Measurements from ENCODE around the gene OMP.

Gene OMP

DNA sequence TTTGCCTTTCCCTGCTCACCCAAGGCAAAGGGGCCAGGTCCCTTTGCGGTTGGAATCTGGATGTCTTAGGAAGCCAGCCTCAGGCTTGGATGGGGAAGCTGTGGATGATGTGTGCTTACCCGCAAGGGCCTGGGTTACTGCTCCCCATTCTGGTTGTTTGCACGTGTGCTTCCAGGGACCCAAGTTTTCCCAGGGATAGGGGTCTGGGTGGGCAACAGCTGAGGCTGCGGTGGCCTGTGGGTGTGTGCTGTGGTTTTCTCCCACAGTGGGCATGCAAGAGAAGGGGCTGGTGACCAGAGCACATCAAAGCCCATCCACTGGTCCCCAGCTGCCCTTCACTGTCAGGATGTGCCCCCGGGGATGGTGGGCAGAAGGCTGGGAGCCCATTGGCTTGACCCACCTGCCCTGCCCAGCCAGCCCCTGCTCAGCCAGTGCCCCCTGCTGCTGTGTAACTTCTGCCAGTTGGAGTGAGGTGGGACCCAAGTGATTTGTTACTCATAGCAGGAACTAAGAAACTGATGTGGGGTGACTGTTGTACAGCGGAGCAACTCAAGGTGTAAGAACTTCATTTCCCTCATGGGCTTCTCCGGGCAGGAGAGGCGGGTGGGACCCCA, 32.6 kb upstream of the OMP start:
- no peak for DNase-seq

DNA sequence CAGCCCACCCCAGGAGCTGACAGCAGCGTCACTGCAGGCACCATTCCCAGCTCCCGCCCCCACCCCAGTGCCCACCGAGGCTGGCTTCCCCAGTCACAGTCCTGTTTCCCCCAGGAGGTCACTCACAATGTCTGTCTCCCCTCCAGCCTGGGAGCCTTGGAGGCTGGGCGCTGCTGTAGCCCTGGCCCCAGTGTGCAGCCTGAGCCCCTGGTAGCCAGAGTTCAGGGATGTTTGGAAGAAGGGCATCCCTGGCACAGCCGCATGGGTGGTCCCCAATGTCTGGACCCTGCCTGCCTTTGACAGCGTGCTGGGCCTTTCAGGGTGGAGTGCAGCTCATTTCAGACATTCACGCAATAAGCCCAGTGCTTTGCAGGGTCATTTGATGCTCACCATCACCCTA, 31.6 kb upstream of the OMP start:
- no peak for DNase-seq

DNA sequence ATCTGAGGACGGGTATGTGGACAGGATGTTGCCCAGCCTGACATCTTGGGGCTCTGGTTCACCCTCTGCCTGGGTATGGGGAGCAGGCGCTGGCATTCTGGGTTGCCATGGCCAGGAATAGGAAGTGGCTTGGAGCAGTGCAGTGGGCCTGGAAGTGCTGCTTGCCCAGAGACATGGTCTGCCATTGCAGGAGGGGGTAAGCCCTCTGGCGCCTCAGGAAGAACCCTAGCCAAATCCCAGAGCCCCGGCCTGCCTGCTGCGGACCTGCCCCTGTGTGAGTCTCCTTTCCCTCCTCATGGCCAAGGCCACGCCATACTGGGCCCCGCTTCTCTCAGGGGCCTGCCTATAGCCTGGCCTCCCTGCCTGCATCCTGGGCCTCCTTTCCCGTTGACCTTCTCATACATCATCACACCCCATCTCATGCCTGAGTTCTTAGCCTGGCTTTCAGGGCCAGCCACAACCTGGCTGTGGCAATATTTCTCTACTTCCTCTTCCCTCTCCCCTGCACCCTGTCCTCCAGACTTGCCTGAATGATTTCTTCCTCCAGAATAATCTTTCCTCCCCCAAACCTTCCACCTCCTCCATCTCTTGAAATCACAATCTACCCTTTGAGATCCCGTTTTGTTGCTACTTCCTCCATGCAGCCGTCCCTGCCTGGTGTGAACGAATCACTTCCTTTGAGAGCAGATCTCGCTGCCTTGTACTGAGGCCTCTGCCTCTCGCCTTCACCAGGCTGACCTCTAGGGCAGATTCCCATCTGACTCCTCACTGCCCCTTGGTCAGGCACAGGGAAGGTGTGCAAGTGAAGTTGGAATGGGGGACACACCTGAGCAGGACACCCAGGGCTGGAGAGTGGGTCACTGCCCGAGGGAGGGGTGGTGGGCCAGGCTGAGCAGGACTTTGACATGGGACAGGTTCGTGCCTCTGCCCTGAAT, 30.7 kb upstream of the OMP start:
- no peak for DNase-seq

DNA sequence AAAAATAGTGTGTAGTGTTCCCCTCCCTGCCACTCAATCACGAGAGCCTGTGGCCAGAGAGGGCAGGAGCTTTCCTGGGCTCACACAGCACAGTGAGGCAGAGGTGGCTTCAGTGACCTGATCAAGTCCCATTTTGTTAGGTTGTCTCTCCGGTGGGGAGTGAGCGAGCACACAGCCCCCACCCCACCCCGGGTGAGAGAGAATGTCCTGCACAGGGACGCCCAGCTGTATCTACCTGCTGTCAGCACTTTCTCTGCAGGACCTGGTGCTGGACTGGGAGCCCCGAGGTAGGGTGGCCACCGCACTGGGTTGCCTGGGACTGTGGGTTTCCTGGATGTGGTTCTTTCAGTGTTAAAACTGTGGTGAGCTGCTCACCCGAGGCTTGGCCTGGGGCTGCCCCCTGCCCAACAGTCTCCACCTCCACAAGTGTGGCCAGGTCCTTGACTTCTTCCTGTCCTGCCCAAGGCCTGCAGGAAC, 29.8 kb upstream of the OMP start:
- DNase-seq, result no peak

DNA sequence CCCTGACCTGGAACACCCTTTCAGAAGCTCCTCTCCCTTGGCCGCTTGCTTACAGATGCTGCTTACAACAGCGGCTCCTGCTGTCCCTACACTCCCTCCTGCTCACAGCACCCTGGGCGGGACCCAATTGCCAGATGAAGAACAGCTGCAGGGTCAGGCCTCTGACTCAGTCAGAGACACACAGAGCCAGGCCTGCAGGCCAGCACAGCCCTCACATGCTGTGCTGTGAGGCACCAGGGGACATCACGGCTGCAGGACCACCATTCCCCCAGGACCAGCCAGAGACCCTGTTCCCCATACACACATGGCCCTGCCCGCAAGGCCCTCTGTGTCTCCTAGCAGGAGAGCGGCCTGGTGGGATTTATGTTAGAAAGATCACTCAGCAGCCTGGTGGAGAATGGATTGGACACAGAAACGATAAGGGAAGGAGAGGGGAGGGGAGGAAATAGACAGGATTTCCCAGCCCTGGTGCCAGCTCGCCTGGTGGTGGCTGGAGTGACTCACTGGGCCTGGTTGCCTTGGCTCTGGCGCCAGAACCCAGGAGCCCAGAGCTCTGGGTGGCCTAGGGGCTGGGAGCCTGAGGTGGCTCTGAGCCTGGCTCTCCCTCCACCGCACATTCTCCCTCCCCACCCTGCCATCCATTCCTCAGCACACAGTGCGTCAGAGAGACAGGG, 29.2 kb upstream of the OMP start:
- DNase-seq, result no peak

DNA sequence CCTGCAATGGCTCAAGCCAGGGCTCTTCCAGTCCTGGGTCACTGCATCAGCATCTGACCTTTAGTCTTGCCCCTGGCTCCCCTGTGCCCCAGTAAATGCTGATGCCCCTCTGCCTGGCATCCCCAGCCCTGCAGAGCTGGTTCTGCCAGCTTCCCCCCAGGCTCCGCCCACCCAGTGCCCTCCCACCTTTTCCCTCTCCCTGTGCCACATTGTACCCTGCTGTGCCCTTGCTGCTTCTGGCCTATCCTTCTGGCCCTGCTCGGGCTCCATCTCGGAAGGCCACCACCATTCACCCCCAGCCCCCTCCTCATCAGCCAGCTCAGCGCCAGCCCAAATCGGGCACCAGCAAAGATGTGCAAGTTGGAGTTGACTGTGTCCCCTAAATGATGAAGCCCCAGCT, 28.4 kb upstream of the OMP start:
- DNase-seq, result no peak

DNA sequence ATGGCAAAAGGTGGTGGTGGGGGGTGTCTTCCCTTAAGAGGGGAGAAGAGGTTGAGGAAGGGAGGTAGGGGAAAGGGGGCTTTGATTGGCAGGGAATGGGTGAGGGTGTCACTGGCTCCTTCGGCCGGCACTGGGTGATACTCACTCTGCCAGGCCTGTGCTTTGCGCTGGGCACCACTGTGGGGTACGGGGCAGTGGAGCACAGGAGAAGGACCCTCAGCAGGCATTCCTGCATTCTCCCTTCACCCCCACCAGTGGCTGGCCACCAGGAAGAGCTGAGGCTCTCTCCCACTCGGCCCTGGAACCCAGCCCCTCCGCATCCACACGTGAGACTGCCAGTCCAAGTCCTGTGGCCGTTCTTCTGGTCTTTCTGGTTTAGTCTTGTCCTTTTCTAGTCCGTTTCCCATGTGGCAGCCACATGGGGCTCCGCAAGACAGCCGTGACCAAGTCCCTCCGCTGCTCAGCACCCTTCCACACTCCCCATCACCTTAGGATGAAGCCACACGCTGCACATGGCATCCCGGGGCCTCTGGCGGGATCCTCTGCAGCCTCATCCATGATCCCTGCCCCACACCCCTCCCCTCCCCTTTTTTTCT, 27.9 kb upstream of the OMP start:
- no peak for DNase-seq

DNA sequence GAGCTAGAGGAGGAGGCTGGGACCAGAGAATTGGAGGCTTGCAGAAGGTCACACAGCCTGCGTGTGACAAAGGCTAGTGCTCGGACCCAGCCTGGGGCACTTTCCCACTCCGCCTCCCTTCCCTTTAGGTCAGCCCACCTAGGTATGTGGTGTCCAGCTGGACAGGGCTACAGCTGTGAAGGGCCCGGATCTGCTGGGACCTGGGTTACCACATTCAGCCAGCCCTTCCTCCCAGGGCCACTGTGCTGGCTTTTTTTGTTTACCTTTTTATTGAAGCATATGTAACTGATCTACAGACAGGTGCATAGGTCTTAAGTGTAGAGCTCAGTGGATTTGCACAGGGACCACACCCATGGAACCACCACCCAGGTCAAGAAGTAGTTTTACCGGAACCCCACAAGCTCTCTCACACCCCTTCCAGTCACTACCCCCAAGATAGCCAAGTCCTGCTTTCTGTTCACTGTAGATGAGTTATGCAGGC, 27.2 kb upstream of the OMP start:
- DNase-seq, result no peak

DNA sequence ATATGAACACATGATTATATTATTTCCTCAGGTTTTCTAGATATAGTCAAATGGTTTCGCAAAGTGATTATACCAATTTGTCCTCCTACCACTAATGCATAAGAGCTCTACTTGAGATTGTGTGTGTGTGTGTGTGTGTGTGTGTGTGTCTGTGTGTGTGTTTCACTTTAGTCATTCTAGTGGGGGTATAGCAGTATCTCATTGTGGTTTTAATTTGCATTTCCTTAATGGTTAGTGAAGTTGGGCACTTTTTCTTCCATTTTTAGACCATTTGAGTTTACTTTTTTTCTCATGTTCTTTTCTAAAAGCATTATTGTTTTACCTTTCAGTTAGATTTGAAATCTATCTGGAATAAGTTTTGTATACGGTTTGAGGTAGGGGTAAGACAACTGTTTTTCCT, 23.0 kb upstream of the OMP start:
- DNase-seq, result no peak

DNA sequence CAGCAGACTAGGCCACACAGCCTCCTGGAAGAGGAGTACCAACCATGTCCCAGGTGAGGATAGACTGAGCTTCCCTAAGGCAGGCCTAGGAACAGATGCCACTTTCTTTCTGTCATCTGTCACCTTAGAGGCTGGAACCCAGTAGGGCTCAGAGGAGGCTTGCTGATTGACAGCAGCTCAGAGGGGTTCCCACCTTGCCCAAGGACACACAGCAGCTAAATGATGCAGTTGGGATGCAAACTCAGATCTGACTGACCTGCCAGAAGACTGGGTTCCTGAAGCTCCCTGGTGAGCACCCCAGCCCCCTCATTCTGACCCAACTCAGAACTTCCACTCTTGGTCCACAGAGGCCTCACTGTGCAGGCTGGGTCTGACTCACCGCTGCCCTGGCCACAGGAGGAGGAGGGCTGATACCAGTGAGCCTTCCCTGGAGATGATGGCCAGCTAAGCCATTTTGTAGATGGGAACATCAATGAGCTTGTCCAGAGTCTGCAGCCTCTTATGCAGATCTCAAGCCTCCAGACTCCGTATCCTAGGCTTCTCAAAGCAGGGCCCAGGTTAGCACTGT, 21.9 kb upstream of the OMP start:
- no peak for DNase-seq

DNA sequence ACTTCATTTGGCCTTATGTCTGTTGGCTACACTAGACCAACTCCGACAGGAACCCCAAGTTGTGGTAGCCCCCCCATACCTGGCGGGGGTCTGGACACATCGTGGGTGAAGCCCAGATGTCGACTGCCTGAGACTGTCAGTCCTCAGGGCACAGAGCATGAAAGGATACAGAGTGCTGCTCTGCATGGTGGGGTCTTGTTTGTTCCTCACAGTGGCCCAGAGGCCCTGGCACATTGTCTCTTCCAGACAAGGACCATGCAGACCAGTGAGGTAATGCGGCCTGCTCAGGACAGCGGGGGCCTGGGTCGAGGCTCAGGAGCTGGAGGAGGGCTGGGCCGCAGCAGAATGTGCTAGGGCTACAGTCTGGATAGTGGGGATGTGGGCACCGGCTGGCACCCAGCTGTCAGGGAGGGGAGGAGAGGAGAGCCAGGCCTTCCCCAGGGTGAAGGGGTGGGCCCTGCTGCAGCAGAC, 21.2 kb upstream of the OMP start:
- DNase-seq, result no peak

DNA sequence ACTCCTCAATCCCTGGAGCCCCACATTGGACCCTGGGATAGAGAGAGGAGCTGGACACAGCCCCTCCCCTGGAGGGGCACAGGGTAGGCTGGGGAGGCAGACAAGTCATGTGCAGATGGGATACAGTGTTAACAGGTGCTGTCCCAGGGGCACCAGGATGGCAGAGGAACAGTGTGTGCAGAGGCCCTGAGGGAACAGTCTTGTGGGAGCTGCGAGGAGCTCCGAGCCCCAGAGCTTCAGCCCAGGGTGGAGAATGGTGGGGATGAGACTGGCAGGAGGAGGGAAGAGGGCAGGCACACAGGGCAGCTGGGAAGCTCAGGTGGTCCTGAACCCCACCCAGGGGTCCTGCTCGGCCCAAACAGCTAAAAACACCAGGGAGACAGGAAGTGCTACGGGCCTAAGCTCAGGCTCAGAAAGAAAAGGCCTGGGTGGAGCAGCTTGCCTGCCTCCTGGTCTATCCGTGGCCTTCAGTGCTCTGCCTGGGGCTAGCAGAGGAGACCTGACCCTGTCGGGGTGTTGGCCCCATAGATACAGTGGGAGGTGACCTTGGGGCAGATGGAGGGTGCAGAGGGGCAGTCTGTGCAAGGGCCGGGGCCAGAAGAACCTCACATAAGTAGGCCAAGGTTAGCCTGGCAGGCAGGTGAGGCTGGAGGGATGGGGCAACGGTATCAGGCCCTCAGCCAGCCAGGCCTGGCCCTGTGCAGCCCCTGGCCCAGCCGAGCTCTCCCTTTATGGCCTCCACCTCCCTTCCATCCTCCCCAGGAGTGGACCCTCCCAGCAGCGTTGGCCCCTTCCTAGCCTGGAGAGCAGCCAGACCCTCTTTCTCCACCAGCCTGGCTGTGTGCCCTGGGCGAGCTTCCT, 20.4 kb upstream of the OMP start:
- DNase-seq, result no peak

DNA sequence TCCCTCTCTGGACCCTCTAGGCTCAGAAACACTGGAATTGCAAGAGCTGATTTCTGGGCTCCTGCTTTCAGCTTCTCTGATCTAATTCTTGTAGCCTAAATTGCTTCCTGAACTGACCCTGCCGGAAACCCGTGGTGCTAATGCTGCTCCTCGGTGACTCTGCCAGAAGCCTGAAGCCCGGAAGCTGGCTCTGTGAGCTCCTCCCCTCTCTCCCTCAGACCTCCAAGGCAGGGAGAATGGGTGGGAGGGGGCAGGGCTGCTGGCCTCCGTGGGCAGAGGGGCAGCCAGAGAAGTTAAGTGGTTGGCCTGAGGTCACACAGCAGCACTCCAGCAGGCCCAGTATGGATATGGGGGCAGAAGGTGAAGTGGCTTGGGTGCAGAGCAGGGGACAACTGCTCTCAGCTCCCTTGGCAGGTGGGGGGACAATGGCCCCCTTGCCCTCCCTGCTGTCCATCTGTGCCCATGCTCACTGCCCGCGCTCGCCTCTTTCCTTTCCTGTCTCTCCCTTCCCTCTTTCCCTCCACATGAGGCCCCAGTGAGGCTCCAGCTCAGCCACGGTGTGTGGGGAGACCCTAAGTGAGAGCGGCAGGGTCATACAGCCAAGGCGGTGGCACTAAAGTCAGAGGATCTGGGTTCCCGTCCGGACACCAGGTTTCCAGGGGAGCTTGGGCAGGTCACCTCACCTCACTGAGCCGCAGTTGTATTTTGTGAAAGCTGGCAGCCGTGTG, 19.6 kb upstream of the OMP start:
- DNase-seq, result peak; percentile 58

DNA sequence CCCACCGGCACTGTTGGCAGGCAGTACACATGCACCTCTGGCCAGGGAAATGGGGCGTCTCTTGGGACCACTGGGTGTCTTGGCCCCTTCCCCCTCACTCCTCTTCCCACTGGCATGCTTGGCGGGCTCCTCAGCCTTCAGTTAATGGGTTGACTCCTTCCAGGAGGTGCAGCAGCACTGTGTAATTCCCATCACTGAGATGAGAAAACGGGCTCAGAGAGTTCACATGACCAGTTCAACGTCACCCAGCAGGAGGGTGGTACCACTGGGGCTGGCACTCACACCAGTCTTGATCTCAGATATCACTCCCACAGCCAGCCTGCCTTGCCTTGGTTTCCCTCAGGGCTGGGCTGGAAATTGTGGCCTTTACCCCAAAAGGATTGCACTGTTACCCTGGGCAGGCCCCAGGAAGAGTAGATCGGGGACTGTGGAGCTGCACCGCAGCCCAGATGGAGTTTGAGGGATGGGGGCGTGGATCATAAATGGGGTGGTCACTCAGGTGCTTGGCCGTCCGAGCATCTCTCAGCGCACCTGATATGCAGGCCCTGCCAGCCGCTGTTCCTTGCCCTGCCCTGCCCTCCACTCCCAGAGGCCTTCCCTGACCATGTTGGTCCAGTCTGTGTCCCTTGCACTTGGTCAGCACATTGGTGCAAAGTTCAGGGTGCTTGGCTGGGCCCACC, 18.9 kb upstream of the OMP start:
- DNase-seq, result no peak

DNA sequence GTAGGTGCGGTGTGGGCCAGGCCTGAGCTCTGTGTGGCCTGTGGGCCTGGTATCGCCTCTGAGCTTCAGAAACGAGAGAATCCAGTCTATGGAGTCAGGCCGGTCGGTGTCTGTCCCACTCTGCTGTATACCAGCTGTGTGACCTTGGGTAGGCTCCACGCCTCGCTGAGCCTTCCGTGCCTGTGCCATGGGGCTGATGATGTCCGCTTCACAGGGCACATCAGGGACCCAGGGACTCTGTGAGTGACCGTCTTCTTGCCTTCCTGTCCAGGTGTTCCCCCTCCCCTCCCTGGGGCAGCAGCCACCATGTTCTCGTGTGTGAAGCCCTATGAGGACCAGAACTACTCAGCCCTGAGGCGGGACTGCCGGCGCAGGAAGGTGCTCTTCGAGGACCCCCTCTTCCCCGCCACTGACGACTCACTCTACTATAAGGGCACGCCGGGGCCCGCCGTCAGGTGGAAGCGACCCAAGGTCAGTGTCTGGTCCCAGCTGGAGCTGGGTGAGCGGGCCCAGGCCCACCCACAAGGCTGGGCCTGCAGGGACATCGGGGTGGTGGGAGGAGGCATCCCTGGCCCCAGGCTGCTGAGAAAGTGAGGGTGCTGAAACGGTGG, 18.0 kb upstream of the OMP start:
- DNase-seq, result no peak

DNA sequence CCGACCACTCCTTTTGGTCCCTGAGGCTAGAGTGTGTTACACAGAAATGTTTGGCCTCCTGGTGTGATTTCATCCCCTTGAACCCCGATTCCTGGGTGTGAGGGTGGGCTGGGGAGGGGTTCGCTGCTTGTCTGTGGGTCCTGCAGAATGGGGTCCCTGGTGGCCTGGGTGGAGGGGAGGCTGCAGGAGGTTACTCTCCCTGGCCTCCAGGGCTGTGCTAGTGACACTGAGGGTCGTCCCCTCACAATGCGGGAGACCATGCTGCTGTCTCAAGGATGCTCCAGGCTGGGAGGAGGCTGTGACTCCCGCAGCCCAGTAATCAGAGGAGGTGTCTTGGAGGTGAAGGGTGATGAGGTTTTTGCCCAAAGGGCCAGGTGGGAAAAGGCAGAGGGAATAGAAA, 17.0 kb upstream of the OMP start:
- no peak for DNase-seq

DNA sequence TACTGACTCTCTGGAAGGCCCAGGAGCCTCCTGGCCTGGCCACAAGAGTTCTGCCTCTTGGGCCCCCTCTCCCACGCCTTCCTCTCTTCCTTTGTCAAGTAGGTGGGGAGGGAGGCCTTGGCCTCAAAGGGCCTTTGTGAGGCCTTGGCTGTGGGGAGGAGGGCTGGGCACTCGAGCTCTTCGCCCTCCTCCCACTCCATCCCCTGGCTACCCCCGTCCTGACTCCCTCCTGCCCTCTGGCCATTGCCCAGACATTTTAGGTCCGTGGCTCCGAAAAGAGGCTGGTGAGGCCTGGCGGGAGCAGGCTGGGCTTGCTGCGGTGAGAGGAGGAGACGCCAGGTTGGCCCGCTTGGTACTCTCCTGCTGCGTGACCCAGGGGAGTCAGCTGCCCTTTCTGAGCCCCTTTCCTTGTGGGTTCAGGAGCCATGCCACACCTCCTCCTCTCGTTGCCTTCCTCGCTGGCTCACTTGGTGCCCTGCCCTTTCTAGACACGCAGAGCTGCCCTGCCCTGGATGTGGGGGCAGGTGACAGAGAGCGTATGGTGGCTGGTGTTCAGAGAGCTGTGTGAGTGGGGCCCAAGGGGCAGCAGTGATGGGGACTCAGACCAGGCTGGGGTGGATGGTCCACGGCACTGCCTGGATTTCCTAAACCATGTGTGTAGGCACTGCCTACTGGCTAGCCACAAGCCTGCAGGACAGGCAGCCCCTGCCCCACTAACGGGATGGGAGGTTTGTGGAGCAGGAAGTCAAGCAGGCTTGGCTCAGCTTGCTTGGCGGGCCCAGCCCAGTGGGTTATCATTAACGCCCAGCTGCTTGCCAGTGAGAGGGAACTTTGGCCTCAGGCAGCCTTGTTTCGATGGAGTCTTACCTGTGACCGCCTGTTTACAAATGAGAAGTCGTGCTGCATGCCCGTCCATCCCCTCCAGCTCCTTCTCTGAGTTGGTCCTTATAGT, 15.8 kb upstream of the OMP start:
- no peak for DNase-seq

DNA sequence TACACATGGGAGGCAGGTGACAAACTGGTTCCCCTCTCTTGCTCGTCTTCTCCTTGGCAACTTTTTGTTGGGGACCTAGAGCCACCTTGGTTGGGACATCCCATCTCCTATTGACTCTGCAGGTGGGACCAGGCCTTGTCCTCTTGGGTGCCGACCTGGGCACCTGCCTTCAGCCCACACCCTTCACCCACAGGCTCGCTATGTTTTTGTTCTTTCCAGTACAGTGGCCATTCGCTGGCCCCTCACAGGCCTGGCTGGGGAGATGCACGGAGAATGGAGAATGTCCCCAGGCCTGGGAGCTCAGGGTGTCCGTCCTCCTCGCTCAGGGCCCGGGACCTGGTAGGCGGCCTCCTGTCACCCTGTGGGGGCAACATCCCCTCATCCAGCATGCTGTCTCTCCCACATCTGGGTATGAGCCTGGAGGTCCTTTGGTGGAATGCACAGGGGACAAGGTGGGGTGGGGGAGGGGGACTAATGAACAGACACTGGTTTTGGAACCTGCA, 14.9 kb upstream of the OMP start:
- DNase-seq, result no peak
